T-helper 1 cell treated with Interleukin-12 subunit alpha and Interleukin-12 subunit beta and Interleukin-4 antibody, amounts not matched to agents 30 ng/mL and 1 ng/mL, for 36 hours (primary cell): ENCODE data around the gene ASH1L. TPM values are rescaled to one million over a fixed set of nuclear protein-coding genes. Genes with fewer than 3 reads are reported as not detected.
"Not testable (repeated sequence)": the region's sequence is repeated elsewhere in the genome, so short reads cannot be mapped to it uniquely, and the experiment has no call there.

Experiments
- intact Hi-C: fragments of 100-400 bp; cut with micrococcal nuclease; formaldehyde crosslinking; loops from one replicate; pipeline ENCODE4 v1.15.1; 2024
- total RNA-seq: library from RNA; stranded (reverse); gene quantifications from 2 replicates; pipeline ENCODE4 v1.2.3, GENCODE V29; 2022

Gene ASH1L
- total RNA-seq, 1 donor from 2014 or later, result 55.2 TPM

DNA sequence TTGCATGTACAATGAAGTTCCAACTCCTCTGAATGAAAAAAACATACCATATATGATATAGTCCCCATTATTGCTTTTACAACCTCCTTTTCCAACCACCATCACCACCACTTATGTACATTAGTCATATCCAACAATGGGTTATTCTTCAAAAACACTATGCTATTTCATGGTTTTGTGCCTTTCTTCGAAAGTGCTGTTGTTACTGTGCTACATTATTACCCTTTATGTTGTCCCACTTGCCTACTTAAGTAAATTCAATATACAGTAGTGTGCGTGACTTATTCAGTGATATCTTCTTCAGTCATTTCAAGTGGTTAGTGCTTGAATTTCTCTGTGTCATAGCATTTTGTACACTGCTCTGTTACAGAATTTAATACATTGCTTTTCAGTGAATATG, 105.3 kb downstream of the ASH1L start:
- intact Hi-C loops, result no loop called here

GRCh38 chr1:155455588-155456195, 106.9 kb downstream of the ASH1L start:
- intact Hi-C loops, result no loop called here

DNA sequence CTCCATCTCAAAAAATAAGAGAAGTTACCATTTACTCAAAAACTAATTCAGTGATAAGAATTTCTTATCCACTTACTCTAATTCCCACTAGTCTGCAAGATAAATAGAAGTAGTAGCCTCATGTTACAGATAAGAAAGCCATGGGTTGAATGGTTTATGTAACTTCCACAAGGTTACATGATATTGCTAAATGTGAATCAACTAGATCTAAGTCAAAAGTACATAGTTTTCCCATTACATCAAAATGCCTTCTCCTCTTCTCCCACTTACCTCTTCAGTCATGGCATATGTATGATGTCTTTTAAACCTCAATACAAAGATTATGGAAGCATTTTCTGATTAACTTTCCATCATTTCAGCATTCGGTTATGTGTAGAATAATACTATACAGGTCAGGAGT, 108.5 kb downstream of the ASH1L start:
- intact Hi-C loops, result no loop called here

- intact Hi-C loops, result no loop called here
These were observed 109.5 kb downstream of the ASH1L start for GRCh38 chr1:155453141-155453540.

- intact Hi-C loops, result no loop called here
These were observed 111.4 kb downstream of the ASH1L start for GRCh38 chr1:155451199-155451598.

- intact Hi-C loops, result not testable (repeated sequence)
These were observed 120.2 kb downstream of the ASH1L start for GRCh38 chr1:155442431-155442830.

DNA sequence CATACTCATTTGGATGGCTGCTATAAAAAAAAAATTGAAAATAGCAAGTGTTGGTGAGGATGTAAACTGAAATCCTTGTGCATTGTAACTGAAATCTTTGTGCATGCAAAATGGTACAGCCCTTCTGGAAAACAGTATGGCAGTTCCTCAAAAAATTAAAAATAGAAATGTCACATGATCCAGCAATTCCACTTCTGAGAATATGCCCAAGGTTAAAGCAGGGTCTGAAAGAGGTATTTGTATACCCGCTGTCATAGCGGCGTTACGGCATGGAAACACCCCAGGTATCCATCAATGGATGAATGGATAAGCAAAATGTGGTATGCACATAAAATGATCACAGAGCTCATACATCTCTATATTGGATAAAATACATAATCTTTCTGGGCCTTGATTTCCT, 125.2 kb downstream of the ASH1L start:
- intact Hi-C loops, result no loop called here

DNA sequence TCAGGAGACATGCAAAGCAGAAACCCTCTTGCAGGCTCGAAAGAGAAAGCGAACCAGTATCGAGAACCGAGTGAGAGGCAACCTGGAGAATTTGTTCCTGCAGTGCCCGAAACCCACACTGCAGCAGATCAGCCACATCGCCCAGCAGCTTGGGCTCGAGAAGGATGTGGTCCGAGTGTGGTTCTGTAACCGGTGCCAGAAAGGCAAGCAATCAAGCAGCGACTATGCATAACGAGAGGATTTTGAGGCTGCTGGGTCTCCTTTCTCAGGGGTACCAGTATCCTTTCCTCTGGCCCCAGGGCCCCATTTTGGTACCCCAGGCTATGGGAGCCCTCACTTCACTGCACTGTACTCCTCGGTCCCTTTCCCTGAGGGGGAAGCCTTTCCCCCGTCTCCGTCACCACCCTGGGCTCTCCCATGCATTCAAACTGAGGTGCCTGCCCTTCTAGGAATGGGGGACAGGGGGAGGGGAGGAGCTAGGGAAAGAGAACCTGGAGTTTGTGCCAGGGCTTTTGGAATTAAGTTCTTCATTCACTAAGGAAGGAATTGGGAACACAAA, 128.7 kb downstream of the ASH1L start:
- intact Hi-C loops, result not testable (repeated sequence)

DNA sequence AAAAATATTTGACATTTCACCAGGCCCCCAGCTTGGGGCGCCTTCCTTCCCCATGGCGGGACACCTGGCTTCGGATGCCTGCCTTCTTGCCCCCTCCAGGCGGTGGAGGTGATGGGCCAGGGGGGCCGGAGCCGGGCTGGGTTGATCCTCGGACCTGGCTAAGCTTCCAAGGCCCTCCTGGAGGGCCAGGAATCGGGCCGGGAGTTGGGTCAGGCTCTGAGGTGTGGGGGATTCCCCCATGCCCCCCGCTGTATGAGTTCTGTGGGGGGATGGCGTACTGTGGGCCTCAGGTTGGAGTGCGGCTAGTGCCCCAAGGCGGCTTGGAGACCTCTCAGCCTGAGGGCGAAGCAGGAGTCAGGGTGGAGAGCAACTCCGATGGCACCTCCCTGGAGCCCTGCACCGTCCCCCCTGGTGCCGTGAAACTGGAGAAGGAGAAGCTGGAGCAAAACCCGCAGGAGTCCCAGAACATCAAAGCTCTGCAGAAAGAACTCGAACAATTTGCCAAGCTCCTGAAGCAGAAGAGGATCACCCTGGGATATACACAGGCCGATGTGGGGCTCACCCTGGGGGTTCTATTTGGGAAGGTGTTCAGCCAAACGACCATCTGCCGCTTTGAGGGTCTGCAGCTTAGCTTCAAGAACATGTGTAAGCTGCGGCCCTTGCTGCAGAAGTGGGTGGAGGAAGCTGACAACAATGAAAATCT, 129.3 kb downstream of the ASH1L start:
- intact Hi-C loops, result not testable (repeated sequence)

DNA sequence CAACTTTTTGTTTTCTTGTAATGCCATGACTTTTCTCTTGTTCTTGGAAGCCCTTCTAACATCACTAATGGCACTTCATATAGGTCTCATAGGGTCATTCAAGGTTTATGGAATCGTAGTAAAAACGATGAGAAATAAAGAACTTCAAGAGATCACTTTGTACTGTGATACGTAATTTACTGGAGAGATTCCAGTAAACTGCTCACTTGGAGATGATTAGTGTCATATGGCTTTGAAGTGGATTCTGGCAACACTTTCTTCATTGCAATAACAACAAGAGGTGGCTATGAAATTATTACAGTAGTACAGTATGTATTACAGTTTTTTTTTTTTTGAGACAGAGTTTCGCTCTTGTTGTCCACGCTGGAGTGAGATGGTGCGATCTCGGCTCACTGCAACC, 138.5 kb downstream of the ASH1L start:
- intact Hi-C loops, result no loop called here

DNA sequence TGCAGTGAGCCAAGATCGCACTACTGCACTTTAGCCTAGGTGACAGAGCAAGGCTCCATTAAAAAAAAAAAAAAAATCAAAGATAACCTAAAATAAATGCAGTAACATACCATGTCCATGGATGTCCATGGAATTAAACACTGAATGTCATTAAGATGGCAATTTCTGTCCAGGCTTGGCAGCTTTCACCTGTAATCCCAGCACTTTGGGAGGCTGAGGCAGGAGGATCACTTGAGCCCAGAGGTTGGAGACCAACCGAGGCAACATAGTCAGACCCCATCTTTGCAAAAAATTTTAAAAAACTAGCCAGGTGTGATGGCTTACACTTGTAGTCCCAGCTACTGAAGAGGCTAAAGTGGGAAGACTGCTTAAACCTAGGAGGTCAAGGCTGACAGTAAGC, 141.8 kb downstream of the ASH1L start:
- intact Hi-C loops, result no loop called here

GRCh38 chr1:155411840-155412239, 150.8 kb downstream of the ASH1L start:
- intact Hi-C loops, result loop anchor here (5.0 kb wide), 1 partner anchor 35 kb away; no protein-coding TSS in a partner anchor

DNA sequence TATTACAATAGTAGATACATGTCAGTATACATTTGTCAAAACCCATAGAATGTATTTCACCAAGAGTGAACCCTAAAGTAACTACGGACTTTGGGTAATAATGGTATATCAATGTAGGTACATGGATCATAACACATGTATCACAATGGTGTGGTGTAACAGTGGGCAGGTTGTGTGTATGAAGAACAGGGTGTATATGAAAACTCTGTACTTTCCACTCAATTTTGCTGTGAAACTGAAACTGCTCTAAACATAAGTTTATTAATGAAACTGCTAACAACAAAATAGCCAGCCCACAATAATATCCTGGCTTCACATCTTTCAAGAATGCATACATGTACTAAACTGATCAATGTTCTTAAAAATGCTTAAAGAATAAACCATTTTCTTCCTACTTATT, 151.7 kb downstream of the ASH1L start:
- intact Hi-C loops, result loop anchor here (5.0 kb wide), 1 partner anchor 34 kb away; no protein-coding TSS in a partner anchor

- intact Hi-C loops, result no loop called here
These were observed 165.6 kb downstream of the ASH1L start for GRCh38 chr1:155396874-155397476.

GRCh38 chr1:155392898-155393411, 169.6 kb downstream of the ASH1L start:
- intact Hi-C loops, result no loop called here

DNA sequence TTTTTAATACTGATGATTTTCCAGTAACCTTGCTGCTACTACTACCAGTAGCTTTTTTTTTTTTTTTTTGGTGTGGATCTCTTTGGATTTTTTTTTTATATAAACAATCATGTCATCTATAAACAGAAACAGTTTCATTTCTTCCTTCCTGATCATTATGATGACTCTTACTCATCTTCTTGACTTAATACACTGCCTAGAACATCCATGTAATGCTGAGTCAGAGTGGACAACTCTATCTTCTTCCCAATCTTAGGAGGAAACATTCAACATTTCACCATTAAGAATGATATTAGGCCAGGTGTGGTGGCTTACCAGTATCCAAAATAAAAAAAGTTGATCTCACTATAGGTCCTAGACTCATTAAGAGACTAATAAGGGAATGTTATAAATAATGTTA, 172.8 kb downstream of the ASH1L start:
- intact Hi-C loops, result no loop called here

DNA sequence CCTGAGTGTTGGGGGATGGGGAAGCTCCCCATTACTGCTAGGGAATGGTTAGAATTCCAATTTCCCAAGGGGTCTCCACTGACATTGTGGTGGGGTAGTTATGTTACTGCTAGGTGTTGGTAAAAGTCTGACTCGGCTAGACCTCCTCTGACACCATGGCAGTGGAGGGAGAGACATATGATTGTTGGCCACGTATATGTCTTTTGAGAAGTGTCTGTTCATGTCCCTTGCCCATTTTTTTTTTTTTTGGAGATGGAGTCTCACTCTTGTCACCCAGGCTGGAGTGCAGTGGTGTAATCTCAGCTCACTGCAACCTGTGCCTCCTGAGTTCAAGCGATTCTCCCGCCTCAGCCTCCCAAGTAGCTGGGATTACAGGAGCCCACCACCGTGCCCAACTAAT, 176.8 kb downstream of the ASH1L start:
- intact Hi-C loops, result not testable (repeated sequence)

- intact Hi-C loops, result no loop called here
These were observed 179.2 kb downstream of the ASH1L start for GRCh38 chr1:155383406-155383805.

DNA sequence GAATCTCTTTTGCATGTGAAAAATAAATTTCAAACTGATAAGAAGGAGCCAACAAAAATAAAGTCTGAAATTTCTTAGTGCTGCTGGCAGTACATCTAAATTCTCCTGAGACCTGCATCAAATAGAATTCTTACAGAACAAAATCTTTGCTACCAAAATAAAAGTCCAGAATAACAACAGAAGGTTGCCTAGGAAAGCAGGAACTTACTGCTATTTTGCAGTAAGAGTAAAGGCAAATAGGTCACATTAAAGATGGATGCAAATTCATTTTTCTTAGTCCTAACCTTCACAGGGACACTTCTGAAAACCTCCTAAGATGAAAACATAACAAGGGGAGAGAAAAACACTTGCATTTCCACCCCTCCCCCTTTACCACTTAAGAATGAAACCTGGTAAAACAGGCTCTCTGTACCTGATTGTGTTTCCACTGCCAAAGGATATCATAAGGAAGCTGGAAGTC, 182.9 kb downstream of the ASH1L start:
- intact Hi-C loops, result loop anchor here (5.0 kb wide), 1 partner anchor 33 kb away; no protein-coding TSS in a partner anchor

- intact Hi-C loops, result loop anchor here (5.0 kb wide), 1 partner anchor 33 kb away; no protein-coding TSS in a partner anchor
These were observed 183.4 kb downstream of the ASH1L start for GRCh38 chr1:155379180-155379579.

GRCh38 chr1:155360051-155360450, 202.6 kb downstream of the ASH1L start:
- intact Hi-C loops, result no loop called here

GRCh38 chr1:155352631-155353030, 210.0 kb downstream of the ASH1L start:
- intact Hi-C loops, result no loop called here
